SK-N-MC (cell line): ENCODE data around the gene PTGS2.

Experiments
- EZH2 ChIP-seq: fragments of 200-600 bp; sonication (generic); IDR thresholded peaks from one replicate; pipeline ENCODE4 v1.6.1; 2017; ENCODE audit warnings: antibody characterized with exemption
- POLR2AphosphoS5 ChIP-seq: IDR thresholded peaks from 2 replicates; pipeline ENCODE4 v1.6.1; 2012; ENCODE audit warnings: mild to moderate bottlenecking, low read depth, low read length, borderline replicate concordance

DNA sequence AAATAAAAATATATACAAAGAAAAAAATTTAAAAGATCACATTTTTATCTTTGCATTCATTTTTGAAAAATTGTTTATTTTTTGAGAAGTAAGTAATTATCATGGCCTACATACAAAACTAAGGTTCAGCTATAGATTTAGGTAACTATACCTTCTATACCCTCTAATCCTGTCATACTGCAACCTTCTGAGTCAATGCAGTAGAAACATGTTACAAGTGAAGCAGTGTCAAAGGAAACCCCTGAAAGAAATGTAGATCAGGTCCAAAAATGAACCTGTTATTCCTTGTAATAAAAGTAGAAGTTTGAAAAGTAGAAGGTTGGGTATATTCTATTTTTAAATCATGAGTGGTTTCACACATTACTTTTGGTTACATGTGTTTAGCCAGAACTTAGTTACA is 51.3 kb downstream of the PTGS2 start:
- TF ChIP-seq EZH2 (no peak), POLR2AphosphoS5 (no peak)
